Measurements from ENCODE around the gene SND1. TPM values are rescaled to one million over a fixed set of nuclear protein-coding genes. Genes with fewer than 3 reads are reported as not detected.

SND1 gene
- total and polyA plus RNA-seq, 5 donors from 2014 or later, result 84.4 to 121 (median 86.9) TPM

GRCh38 chr7:127619681-127620405 is 32.2 kb upstream of the SND1 start:
- Histone ChIP-seq H3K27ac (ENCODE audit: insufficient read depth, low read length, poor library complexity, severe bottlenecking) (no peak overlapping the region), H3K36me3 (ENCODE audit: control insufficient read depth, insufficient read depth, low read length) (no peaks in the 10 kb centered on the region), H3K9me3 (ENCODE audit: control insufficient read depth in 2 of 2, low read length in 2 of 2) (no peaks in the 10 kb centered on the region), H3K4me3 (ENCODE audit: low read depth, low read length) (no peak overlapping the region), H3K27me3 (ENCODE audit: control insufficient read depth, insufficient read depth, low read length) (peaks cover 14% of the 10 kb centered on the region), H3K4me1 (ENCODE audit: control insufficient read depth, insufficient read depth, low read length, poor library complexity, severe bottlenecking) (no peaks in the 10 kb centered on the region)
- Mint-ChIP-seq H3K9me3 (peaks cover 0 to 2% (median 0%) of the 10 kb centered on the region in 7 donors), H3K27ac (no peak overlapping the region), H3K36me3 (no peaks in the 10 kb centered on the region), H3K4me1 (peaks cover 0 to 8% (median 0%) of the 10 kb centered on the region in 4 donors), H3K27me3 (peaks cover 35% of the 10 kb centered on the region), H3K4me3 (no peak overlapping the region)
- ATAC-seq (ENCODE audit: low read depth in 2 of 2), result no peak
- DNase-seq, result peak in 1 of 3 donors; percentile 4

GRCh38 chr7:127620406-127621233 is 31.4 kb upstream of the SND1 start:
- H3K4me1 Mint-ChIP-seq, result peaks cover 0 to 8% (median 0%) of the 10 kb centered on the region in 4 donors
- ATAC-seq (ENCODE audit: low read depth in 2 of 2) (no peak), DNase-seq (no peak)
- Histone ChIP-seq H3K9me3 (ENCODE audit: control insufficient read depth in 2 of 2, low read length in 2 of 2) (no peaks in the 10 kb centered on the region), H3K4me3 (ENCODE audit: low read depth, low read length) (no peak overlapping the region), H3K27ac (ENCODE audit: insufficient read depth, low read length, poor library complexity, severe bottlenecking) (no peak overlapping the region), H3K4me1 (ENCODE audit: control insufficient read depth, insufficient read depth, low read length, poor library complexity, severe bottlenecking) (no peaks in the 10 kb centered on the region), H3K36me3 (ENCODE audit: control insufficient read depth, insufficient read depth, low read length) (no peaks in the 10 kb centered on the region), H3K27me3 (ENCODE audit: control insufficient read depth, insufficient read depth, low read length) (peaks cover 17% of the 10 kb centered on the region)
- no peak overlapping the region for H3K27ac Mint-ChIP-seq
- peaks cover 42% of the 10 kb centered on the region for H3K27me3 Mint-ChIP-seq
- H3K9me3 Mint-ChIP-seq, result peaks cover 0 to 2% (median 0%) of the 10 kb centered on the region in 7 donors
- H3K4me3 Mint-ChIP-seq, result no peak overlapping the region
- H3K36me3 Mint-ChIP-seq, result no peaks in the 10 kb centered on the region

GRCh38 chr7:127625331-127625730 is 26.7 kb upstream of the SND1 start:
- Mint-ChIP-seq H3K4me3 (no peak overlapping the region), H3K27ac (no peak overlapping the region), H3K36me3 (no peaks in the 10 kb centered on the region), H3K27me3 (peaks cover 39% of the 10 kb centered on the region), H3K9me3 (peaks cover 0 to 1% (median 0%) of the 10 kb centered on the region in 7 donors), H3K4me1 (peaks cover 0 to 11% (median 0%) of the 10 kb centered on the region in 4 donors)
- Histone ChIP-seq H3K4me1 (ENCODE audit: control insufficient read depth, insufficient read depth, low read length, poor library complexity, severe bottlenecking) (no peaks in the 10 kb centered on the region), H3K36me3 (ENCODE audit: control insufficient read depth, insufficient read depth, low read length) (no peaks in the 10 kb centered on the region), H3K9me3 (ENCODE audit: control insufficient read depth in 2 of 2, low read length in 2 of 2) (no peaks in the 10 kb centered on the region), H3K27ac (ENCODE audit: insufficient read depth, low read length, poor library complexity, severe bottlenecking) (no peak overlapping the region), H3K4me3 (ENCODE audit: low read depth, low read length) (no peak overlapping the region), H3K27me3 (ENCODE audit: control insufficient read depth, insufficient read depth, low read length) (peaks cover 3% of the 10 kb centered on the region)
- ATAC-seq (ENCODE audit: low read depth in 2 of 2) (no peak), DNase-seq (no peak)

DNA sequence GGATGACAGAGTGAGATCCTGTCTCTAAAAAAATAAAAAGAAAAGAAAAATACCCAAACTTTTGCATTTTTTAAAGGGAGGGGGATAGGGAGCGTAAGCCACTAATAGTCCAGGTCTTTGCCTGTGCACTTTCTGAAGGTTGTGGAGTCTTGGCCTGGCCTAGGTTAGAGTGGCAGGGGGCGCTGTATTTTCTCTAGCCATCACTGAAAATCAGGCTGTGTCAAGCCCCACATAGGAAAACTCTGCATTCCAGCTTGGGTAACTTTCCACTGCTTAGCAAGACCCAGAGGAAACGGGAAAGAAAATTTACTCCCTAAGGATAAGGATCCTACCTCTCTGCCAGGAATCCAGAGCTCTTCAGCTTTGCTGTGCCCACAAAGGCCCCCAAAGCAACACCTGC is 23.5 kb upstream of the SND1 start:
- no peak overlapping the region for H3K4me3 ChIP-seq (ENCODE audit: low read depth, low read length)
- Mint-ChIP-seq H3K4me3 (no peak overlapping the region), H3K27ac (no peak overlapping the region), H3K4me1 (peaks cover 0 to 3% (median 0%) of the 10 kb centered on the region in 4 donors), H3K36me3 (no peaks in the 10 kb centered on the region), H3K9me3 (peaks cover 0 to under 1% (median 0%) of the 10 kb centered on the region in 7 donors), H3K27me3 (peaks cover 33% of the 10 kb centered on the region)
- H3K36me3 ChIP-seq (ENCODE audit: control insufficient read depth, insufficient read depth, low read length), result no peaks in the 10 kb centered on the region
- no peaks in the 10 kb centered on the region for H3K4me1 ChIP-seq (ENCODE audit: control insufficient read depth, insufficient read depth, low read length, poor library complexity, severe bottlenecking)
- DNase-seq (no peak), ATAC-seq (ENCODE audit: low read depth in 2 of 2) (no peak)
- H3K9me3 ChIP-seq (ENCODE audit: control insufficient read depth in 2 of 2, low read length in 2 of 2), result no peaks in the 10 kb centered on the region
- H3K27me3 ChIP-seq (ENCODE audit: control insufficient read depth, insufficient read depth, low read length), result peaks cover 3% of the 10 kb centered on the region
- no peak overlapping the region for H3K27ac ChIP-seq (ENCODE audit: insufficient read depth, low read length, poor library complexity, severe bottlenecking)

DNA sequence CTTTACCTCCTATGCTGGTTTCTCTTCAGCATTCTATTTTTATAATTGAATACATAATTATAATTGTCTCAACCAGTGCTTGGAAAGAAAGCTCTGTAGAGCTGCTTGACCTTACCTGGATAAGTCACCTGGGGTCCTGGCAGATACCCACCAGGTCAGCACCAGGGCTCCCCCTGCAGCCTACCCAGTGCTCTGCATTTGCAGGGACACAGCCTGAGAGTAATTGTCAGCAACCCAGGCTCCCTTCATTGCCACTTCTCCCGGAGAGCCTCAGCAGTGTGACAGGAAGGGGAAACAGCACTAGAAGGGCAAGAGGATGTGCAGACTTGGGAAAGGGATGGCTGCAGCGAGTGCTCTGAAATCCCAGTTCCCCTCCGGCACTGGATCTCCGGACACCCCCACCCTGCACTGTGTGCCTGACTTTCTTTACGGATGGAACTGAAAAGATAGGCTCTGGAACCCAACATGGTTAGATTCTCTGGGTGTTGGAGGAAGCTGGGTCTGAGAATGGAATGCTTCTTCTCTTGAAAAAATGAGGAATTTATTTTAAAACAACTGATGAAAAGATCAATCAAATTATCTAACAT is 22.6 kb upstream of the SND1 start:
- no peak overlapping the region for H3K4me3 Mint-ChIP-seq

DNA sequence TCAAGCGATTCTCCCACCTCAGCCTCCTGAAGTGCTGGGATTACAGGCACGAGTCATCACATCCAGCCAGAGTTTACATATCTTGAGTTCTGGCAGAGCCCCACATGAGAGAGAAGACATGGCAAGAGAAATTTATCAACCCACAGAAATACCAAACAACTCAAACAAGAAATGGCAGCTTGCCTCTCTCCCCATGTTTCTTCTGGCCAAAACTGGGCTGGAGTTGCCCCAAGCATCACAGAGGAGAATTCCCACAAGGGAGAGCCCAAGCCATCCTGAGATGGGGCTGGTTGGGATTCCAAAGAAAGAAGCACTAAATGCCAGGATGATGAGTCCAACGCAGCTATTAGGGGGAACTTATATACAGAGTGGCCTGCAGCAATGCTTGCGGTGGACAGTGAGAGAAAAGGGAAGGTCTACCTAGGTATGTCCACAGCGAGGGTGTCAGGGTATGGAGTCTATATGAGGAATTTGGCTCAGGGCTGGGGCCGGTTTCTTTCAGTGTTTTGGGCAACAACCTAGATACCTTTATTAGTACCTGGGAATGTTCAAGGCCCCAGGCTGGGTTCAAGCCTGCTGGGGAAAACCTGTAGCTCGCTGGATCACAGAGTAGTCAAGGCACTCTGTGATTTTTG is 19.6 kb upstream of the SND1 start:
- Mint-ChIP-seq H3K27me3 (peaks cover 51% of the 10 kb centered on the region), H3K9me3 (peaks cover 0 to 5% (median 0%) of the 10 kb centered on the region in 7 donors)
- ATAC-seq (ENCODE audit: low read depth in 2 of 2), result no peak

More for the DNA sequence above, 22.6 kb upstream of the SND1 start:
- Histone ChIP-seq H3K4me3 (ENCODE audit: low read depth, low read length) (no peak overlapping the region), H3K9me3 (ENCODE audit: control insufficient read depth in 2 of 2, low read length in 2 of 2) (no peaks in the 10 kb centered on the region), H3K36me3 (ENCODE audit: control insufficient read depth, insufficient read depth, low read length) (no peaks in the 10 kb centered on the region), H3K4me1 (ENCODE audit: control insufficient read depth, insufficient read depth, low read length, poor library complexity, severe bottlenecking) (no peaks in the 10 kb centered on the region), H3K27me3 (ENCODE audit: control insufficient read depth, insufficient read depth, low read length) (peaks cover 3% of the 10 kb centered on the region), H3K27ac (ENCODE audit: insufficient read depth, low read length, poor library complexity, severe bottlenecking) (no peak overlapping the region)
- peaks cover 0 to 3% (median 0%) of the 10 kb centered on the region in 4 donors for H3K4me1 Mint-ChIP-seq
- peaks cover 42% of the 10 kb centered on the region for H3K27me3 Mint-ChIP-seq
- peaks cover 0 to 5% (median 0%) of the 10 kb centered on the region in 7 donors for H3K9me3 Mint-ChIP-seq
- no peaks in the 10 kb centered on the region for H3K36me3 Mint-ChIP-seq
- H3K27ac Mint-ChIP-seq, result peak overlapping the region in 1 of 3 donors; percentile 17
- peak in 1 of 3 donors; percentile 22 for DNase-seq
- ATAC-seq (ENCODE audit: low read depth in 2 of 2), result no peak

GRCh38 chr7:127635659-127636285 is 16.2 kb upstream of the SND1 start:
- Histone ChIP-seq H3K9me3 (ENCODE audit: control insufficient read depth in 2 of 2, low read length in 2 of 2) (no peaks in the 10 kb centered on the region), H3K4me3 (ENCODE audit: low read depth, low read length) (no peak overlapping the region), H3K36me3 (ENCODE audit: control insufficient read depth, insufficient read depth, low read length) (no peaks in the 10 kb centered on the region), H3K27me3 (ENCODE audit: control insufficient read depth, insufficient read depth, low read length) (peaks cover 8% of the 10 kb centered on the region), H3K27ac (ENCODE audit: insufficient read depth, low read length, poor library complexity, severe bottlenecking) (no peak overlapping the region), H3K4me1 (ENCODE audit: control insufficient read depth, insufficient read depth, low read length, poor library complexity, severe bottlenecking) (no peaks in the 10 kb centered on the region)
- H3K4me1 Mint-ChIP-seq, result no peaks in the 10 kb centered on the region
- DNase-seq, result no peak
- H3K4me3 Mint-ChIP-seq, result no peak overlapping the region
- ATAC-seq (ENCODE audit: low read depth in 2 of 2), result no peak
- H3K36me3 Mint-ChIP-seq, result no peaks in the 10 kb centered on the region
- no peak overlapping the region for H3K27ac Mint-ChIP-seq
- peaks cover 0 to 5% (median 0%) of the 10 kb centered on the region in 7 donors for H3K9me3 Mint-ChIP-seq
- peaks cover 62% of the 10 kb centered on the region for H3K27me3 Mint-ChIP-seq

More for the DNA sequence above, 19.6 kb upstream of the SND1 start:
- Histone ChIP-seq H3K4me3 (ENCODE audit: low read depth, low read length) (no peak overlapping the region), H3K36me3 (ENCODE audit: control insufficient read depth, insufficient read depth, low read length) (no peaks in the 10 kb centered on the region), H3K27me3 (ENCODE audit: control insufficient read depth, insufficient read depth, low read length) (peaks cover 5% of the 10 kb centered on the region), H3K4me1 (ENCODE audit: control insufficient read depth, insufficient read depth, low read length, poor library complexity, severe bottlenecking) (no peaks in the 10 kb centered on the region), H3K27ac (ENCODE audit: insufficient read depth, low read length, poor library complexity, severe bottlenecking) (no peak overlapping the region), H3K9me3 (ENCODE audit: control insufficient read depth in 2 of 2, low read length in 2 of 2) (no peaks in the 10 kb centered on the region)
- DNase-seq, result no peak
- Mint-ChIP-seq H3K36me3 (no peaks in the 10 kb centered on the region), H3K4me1 (peaks cover 0 to 3% (median 0%) of the 10 kb centered on the region in 4 donors), H3K4me3 (no peak overlapping the region), H3K27ac (no peak overlapping the region)
